Epithelial cell of proximal tubule (primary cell): Measurements from ENCODE around the gene RBM38. TPM values are rescaled to one million over a fixed set of nuclear protein-coding genes. Genes with fewer than 3 reads are reported as not detected.

Experiments
- DNase-seq: peaks from one replicate; pipeline ENCODE4 v3.0.0-alpha.2; 2011; ENCODE audit warnings: low read depth
- H3K4me3 ChIP-seq: 2 replicates; pipeline ENCODE4 v1.5.1; 2011; ENCODE audit warnings: low read depth, mild to moderate bottlenecking, low read length
- CTCF ChIP-seq: conservative IDR thresholded peaks from 2 replicates; pipeline ENCODE4 v1.5.1; 2012; ENCODE audit warnings: low read depth, mild to moderate bottlenecking, low read length
- total RNA-seq: library from RNA; depleted of rRNA; stranded (reverse); fragments of >200 nt; gene quantifications from 2 replicates; pipeline ENCODE4 v1.2.3, GENCODE V29; 2015

RBM38 gene
- total RNA-seq, 1 donor from 2014 or later: 36.8 TPM

GRCh38 chr20:57381596-57382503 is 9.3 kb upstream of the RBM38 start:
- peak; percentile 96 for TF ChIP-seq CTCF
- no peak for DNase-seq
- no peak overlapping the region for H3K4me3 ChIP-seq

- no peak for DNase-seq
- no peak for TF ChIP-seq CTCF
- H3K4me3 ChIP-seq: no peak overlapping the region
Measured at GRCh38 chr20:57382516-57382915, 8.7 kb upstream of the RBM38 start.

- no peak for TF ChIP-seq CTCF
- no peak overlapping the region for H3K4me3 ChIP-seq
- no peak for DNase-seq
Measured at GRCh38 chr20:57383447-57384347, 7.5 kb upstream of the RBM38 start.

- DNase-seq: no peak
- no peak for TF ChIP-seq CTCF
- no peak overlapping the region for H3K4me3 ChIP-seq
Measured at GRCh38 chr20:57384486-57384885, 6.7 kb upstream of the RBM38 start.

GRCh38 chr20:57384953-57385761 is 6.0 kb upstream of the RBM38 start:
- TF ChIP-seq CTCF: no peak
- DNase-seq: no peak

GRCh38 chr20:57385940-57386339 is 5.3 kb upstream of the RBM38 start:
- H3K4me3 ChIP-seq: no peak overlapping the region
- TF ChIP-seq CTCF: no peak
- no peak for DNase-seq

More at GRCh38 chr20:57384953-57385761, 6.0 kb upstream of the RBM38 start:
- H3K4me3 ChIP-seq: no peak overlapping the region
